ENCODE data around the gene ELFN1.

The ELFN1 gene

DNA sequence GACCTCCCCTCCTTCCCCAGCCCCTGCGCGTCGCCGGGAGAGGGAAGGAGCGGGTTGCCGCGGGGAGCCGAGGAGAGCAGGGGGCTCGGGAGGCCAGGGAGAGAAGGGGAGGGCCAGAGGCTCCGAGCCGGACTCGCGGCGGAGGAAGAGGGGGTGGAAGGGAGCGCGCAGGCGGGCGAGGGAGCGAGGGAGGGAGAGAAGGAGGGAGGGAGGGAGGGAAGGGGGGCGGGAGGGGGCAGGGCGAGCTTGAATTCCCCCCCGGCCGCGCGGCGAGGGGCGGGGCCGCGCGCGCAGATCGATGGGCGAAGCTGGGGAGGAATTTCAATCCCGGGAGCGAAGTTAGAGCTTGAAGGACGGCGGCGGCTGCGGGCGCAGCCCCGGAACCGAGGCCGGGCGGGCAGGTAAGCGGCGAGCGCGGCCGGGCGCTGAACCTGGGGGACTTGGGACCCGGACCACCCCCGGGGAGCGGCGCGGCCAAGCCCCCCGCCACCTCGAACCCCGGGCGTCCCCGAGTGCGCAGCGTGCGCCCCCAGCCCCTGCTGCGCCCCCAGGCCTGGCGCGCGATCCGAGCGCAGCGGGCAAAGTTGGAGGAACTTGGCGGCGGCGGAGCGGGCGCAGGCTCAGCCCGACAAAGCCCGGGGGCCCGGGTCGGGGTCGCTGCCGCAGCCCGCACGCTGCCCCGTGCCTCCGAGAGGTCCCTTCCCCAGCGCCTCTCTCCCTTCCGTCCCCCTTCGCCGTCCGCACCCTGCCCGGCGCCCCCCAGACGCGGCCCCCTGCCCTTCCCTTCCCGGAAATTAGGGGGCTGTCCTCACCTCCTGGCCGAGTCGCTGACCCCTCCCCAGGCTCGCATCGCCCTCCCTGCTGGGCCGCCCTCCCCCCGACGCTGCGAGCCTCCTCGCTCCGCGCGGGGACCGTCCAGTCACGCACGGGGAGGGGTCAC is at the start of gene ELFN1:
ELFN1 (plus strand) TSS at position 324 of the 940 bp plus-strand sequence. CDS start 74,320 bp downstream, outside the sequence.
- Mint-ChIP-seq H3K27me3 (ENCODE audit: low read depth, poor library complexity) (peaks cover 7% of the 10 kb centered on the region), H3K9me3 (no peaks in the 10 kb centered on the region), H3K27ac (no peak within 1 kb of the TSS)

DNA sequence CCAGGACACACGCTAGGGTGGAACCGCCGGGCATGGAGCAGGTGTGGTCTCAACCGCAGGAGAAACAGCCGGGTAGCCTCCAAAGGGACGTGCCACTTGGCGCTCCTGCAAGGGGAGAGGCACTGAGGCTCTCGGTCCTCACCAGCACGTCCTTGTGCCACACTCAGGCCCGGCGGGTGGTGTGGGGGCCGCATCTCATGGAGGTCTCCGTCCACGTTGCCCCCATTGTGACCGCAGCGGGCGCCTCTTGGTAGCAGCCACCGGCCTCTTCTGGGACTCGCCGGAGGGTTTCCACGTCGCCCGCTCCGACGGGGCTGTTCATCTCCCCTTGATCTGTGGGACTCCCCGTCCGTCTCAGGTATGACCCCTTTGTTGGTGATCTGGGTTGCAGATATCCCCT is 49.2 kb upstream of the ELFN1 start:
- H3K9me3 Mint-ChIP-seq: peaks cover 9% of the 10 kb centered on the region
- TF ChIP-seq, protein P1, sequence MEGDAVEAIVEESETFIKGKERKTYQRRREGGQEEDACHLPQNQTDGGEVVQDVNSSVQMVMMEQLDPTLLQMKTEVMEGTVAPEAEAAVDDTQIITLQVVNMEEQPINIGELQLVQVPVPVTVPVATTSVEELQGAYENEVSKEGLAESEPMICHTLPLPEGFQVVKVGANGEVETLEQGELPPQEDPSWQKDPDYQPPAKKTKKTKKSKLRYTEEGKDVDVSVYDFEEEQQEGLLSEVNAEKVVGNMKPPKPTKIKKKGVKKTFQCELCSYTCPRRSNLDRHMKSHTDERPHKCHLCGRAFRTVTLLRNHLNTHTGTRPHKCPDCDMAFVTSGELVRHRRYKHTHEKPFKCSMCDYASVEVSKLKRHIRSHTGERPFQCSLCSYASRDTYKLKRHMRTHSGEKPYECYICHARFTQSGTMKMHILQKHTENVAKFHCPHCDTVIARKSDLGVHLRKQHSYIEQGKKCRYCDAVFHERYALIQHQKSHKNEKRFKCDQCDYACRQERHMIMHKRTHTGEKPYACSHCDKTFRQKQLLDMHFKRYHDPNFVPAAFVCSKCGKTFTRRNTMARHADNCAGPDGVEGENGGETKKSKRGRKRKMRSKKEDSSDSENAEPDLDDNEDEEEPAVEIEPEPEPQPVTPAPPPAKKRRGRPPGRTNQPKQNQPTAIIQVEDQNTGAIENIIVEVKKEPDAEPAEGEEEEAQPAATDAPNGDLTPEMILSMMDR (IDR thresholded peaks at IDR 0.05): no peak
- H3K27me3 Mint-ChIP-seq (ENCODE audit: low read depth, poor library complexity): peaks cover 7% of the 10 kb centered on the region
- DNase-seq: no peak
- no peak overlapping the region for H3K4me3 Mint-ChIP-seq
- no peak overlapping the region for H3K27ac Mint-ChIP-seq
- no peaks in the 10 kb centered on the region for H3K36me3 Mint-ChIP-seq (ENCODE audit: low read depth)
- H3K4me1 Mint-ChIP-seq: peaks cover 11% of the 10 kb centered on the region

More for the DNA sequence above, at the start of gene ELFN1:
- Mint-ChIP-seq H3K4me3 (peak within 1 kb of the TSS; percentile 74), H3K4me1 (peaks cover 25% of the 10 kb centered on the region), H3K36me3 (ENCODE audit: low read depth) (no peaks in the 10 kb centered on the region)
- TF ChIP-seq, protein P1 (IDR thresholded peaks at IDR 0.05): no peak
- peak; percentile 83 for DNase-seq

DNA sequence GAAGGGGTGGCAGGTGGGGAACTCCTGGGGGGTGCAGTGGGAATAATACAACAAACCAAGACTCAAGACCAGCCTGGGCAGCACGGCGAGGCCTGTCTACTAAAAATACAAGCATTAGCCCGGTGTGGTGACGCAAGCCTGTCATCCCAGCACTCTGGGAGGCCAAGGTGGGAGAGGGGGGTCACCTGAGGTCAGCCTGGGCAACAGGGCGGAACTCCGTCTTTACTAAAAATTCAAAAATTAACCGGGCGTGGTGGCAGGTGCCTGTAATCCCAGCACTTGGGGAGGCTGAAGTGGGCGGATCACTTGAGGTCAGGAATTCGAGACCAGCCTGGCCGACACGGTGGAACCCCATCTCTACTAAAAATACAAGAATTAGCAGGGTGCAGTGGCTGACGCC is 48.4 kb upstream of the ELFN1 start:
- peaks cover 7% of the 10 kb centered on the region for H3K9me3 Mint-ChIP-seq
- no peak overlapping the region for H3K4me3 Mint-ChIP-seq
- peaks cover 10% of the 10 kb centered on the region for H3K27me3 Mint-ChIP-seq (ENCODE audit: low read depth, poor library complexity)
- no peaks in the 10 kb centered on the region for H3K36me3 Mint-ChIP-seq (ENCODE audit: low read depth)
- DNase-seq: no peak
- TF ChIP-seq, protein P1 (IDR thresholded peaks at IDR 0.05): no peak
- no peak overlapping the region for H3K27ac Mint-ChIP-seq
- peaks cover 11% of the 10 kb centered on the region for H3K4me1 Mint-ChIP-seq

DNA sequence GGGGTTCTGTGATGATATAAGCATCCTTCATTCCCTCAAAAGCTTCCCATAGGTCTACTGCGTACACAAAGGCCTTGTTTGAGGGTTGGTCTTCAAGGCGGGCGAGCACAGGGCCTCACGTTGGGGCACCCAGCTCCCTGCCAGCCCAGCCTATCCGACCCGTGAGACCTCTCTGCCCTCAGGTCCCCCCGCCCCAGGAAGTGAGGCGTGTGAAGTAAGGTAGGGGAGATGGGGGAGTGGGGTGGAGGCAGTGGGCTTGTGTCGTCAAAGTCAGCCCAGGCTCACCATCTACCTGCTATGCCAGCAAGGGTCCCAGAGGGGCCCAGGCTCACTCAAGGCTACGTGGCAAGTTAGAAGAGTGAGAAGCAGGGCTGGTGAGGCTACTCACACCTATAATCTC is 47.6 kb upstream of the ELFN1 start:
- TF ChIP-seq, protein P1 (IDR thresholded peaks at IDR 0.05): no peak
- Mint-ChIP-seq H3K4me3 (no peak overlapping the region), H3K9me3 (peaks cover 5% of the 10 kb centered on the region), H3K27ac (no peak overlapping the region), H3K4me1 (peaks cover 11% of the 10 kb centered on the region), H3K36me3 (ENCODE audit: low read depth) (no peaks in the 10 kb centered on the region), H3K27me3 (ENCODE audit: low read depth, poor library complexity) (peaks cover 10% of the 10 kb centered on the region)
- DNase-seq: no peak

DNA sequence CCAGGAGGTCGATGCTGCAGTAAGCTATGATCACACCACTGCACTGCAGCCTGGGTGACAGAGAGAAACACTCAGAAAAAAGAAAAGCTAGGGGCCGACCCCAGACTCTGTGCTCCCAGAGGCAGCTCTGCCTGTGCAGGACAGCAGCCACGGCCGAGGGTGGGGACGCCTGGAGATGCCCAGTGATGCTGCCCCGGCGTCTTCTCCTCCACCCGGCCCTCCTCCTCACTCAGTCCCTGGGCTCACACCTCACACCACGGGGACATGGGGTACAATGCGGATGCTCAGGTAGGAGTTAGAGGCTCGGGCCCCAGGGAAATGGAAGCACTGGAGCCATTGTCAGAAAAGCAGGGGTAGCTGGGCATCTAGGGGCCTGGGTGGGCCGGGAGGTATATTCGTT is 46.3 kb upstream of the ELFN1 start:
- Mint-ChIP-seq H3K27me3 (ENCODE audit: low read depth, poor library complexity) (peaks cover 17% of the 10 kb centered on the region), H3K27ac (no peak overlapping the region), H3K36me3 (ENCODE audit: low read depth) (no peaks in the 10 kb centered on the region), H3K4me3 (no peak overlapping the region), H3K4me1 (peaks cover 11% of the 10 kb centered on the region), H3K9me3 (peaks cover 10% of the 10 kb centered on the region)
- DNase-seq: no peak
- TF ChIP-seq, protein P1 (IDR thresholded peaks at IDR 0.05): no peak
